ENCODE data around the gene CRYBG1. TPM values are rescaled to one million over a fixed set of nuclear protein-coding genes. Genes with fewer than 3 reads are reported as not detected.

Gene CRYBG1
- total RNA-seq, 5 donors from 2014 or later (not counting 1 experiment from before 2014, with no cell fraction given), result 26.4 to 50.1 (median 38.0) TPM

DNA sequence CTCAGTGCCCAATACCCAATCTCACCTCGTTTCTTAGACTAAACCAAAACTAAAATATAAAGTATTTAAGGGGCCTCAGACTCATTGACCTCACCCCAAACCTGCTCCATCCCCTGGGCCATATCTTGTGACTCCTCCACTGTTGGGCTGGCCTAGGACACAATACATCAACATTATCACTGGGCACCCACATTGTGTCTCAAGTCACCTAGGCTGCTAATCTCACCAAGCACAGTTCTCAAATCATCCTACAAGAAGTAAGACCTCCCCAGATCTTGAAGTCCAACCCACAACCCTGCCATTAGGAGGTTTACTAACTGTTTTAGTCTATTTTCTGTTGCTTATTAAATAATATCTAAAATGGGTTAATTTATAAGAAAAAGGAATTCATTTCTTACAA is 96.2 kb downstream of the CRYBG1 start:
- 50% methylated on average over 1 of the region's 1 CpG for WGBS (ENCODE audit: insufficient coverage)
- Histone ChIP-seq H3K9me3 (no peaks in the 10 kb centered on the region), H3K36me3 (ENCODE audit: control insufficient read depth in 2 of 2, extremely low read depth in 1 of 2, insufficient read depth in 1 of 2, low read length in 1 of 2) (no peaks in the 10 kb centered on the region), H3K27me3 (replicated peaks in 1 of 2; ENCODE audit: control insufficient read depth in 2 of 2, extremely low read depth in 1 of 2, insufficient read depth in 2 of 2, low read length in 1 of 2) (no peaks in the 10 kb centered on the region), H3K27ac (ENCODE audit: low read length) (no peak overlapping the region), H3K4me1 (ENCODE audit: control insufficient read depth in 1 of 2, extremely low read depth in 1 of 2, insufficient read depth in 2 of 2, low read length in 2 of 2) (no peaks in the 10 kb centered on the region), H3K4me3 (ENCODE audit: control insufficient read depth in 1 of 2, extremely low read depth in 1 of 2, low read length in 1 of 2) (no peak overlapping the region)
- Mint-ChIP-seq H3K4me1 (no peaks in the 10 kb centered on the region), H3K27ac (no peak overlapping the region), H3K4me3 (no peak overlapping the region), H3K27me3 (peaks cover 4 to 6% of the 10 kb centered on the region in 2 donors), H3K9me3 (no peaks in the 10 kb centered on the region), H3K36me3 (no peaks in the 10 kb centered on the region)
- DNase-seq, result no peak
- no peak for ATAC-seq (replicated peaks in 1 of 4)
- CTCF ChIA-PET, result no interaction called here
- POLR2A ChIA-PET, result no interaction called here

DNA sequence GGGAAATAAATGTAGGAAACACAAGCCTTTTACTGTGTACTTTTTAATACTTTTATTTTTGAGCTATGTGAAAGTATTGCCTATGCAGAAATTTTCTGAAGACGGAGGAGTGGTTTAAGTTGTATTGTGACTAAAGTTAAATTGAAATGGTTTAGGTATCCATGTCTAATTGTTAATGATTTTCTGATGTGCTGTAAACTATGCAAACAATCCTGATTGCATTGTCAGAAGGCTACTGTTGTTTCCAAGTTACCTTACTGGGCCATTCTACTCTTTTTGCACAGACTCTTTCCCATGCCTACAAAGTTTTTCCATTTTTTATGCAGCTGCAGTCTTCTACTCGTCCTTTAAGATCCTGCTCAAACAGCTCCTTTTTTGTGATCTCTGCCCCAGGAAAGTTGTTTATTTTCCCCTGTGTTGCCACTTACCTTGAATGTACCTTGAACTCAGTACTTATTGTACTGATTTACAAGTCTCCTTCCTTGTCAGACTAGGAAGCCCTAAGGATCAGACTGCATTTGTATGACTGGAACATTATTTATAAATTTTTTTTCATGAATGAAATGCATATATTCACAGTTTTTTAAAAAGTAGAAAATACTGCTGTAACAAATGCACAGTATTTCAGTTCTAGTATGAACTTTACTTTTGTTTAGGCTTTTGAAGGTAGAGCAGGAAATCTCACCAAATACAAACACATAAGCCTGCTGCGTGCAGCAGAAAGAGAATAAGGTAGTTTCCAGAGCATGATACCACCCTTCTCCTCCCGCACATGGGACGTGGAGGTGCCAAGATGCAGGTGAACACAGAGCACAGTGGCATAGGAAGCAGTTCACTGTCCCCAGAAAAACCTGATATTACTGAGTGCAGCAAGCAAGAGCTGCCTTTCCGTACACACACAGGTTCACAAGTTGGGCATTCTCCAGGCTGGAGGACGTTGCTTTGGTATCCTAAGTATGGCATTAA is 97.8 kb downstream of the CRYBG1 start:
- ChIA-PET POLR2A (interaction anchor here (0.5 to 0.6 kb wide), 2 partner anchors 736 to 1516 kb away, joined by 4 to 5 read pairs; no protein-coding TSS in a partner anchor), CTCF (interaction anchor here (0.6 to 0.7 kb wide), 2 partner anchors 13 to 98 kb away, joined by 4 read pairs; no protein-coding TSS in a partner anchor)
- Histone ChIP-seq H3K36me3 (ENCODE audit: control insufficient read depth in 2 of 2, extremely low read depth in 1 of 2, insufficient read depth in 1 of 2, low read length in 1 of 2) (no peaks in the 10 kb centered on the region), H3K4me3 (ENCODE audit: control insufficient read depth in 1 of 2, extremely low read depth in 1 of 2, low read length in 1 of 2) (no peak overlapping the region), H3K27ac (ENCODE audit: low read length) (no peak overlapping the region), H3K9me3 (no peaks in the 10 kb centered on the region), H3K4me1 (ENCODE audit: control insufficient read depth in 1 of 2, extremely low read depth in 1 of 2, insufficient read depth in 2 of 2, low read length in 2 of 2) (no peaks in the 10 kb centered on the region), H3K27me3 (replicated peaks in 1 of 2; ENCODE audit: control insufficient read depth in 2 of 2, extremely low read depth in 1 of 2, insufficient read depth in 2 of 2, low read length in 1 of 2) (no peaks in the 10 kb centered on the region)
- Mint-ChIP-seq H3K9me3 (no peaks in the 10 kb centered on the region), H3K4me3 (no peak overlapping the region), H3K27me3 (peaks cover 4 to 6% of the 10 kb centered on the region in 2 donors), H3K4me1 (no peaks in the 10 kb centered on the region), H3K36me3 (no peaks in the 10 kb centered on the region), H3K27ac (no peak overlapping the region)
- ATAC-seq (replicated peaks in 1 of 4), result no peak
- no peak for DNase-seq
- WGBS (ENCODE audit: insufficient coverage), result 70% methylated on average over 4 of the region's 7 CpGs

DNA sequence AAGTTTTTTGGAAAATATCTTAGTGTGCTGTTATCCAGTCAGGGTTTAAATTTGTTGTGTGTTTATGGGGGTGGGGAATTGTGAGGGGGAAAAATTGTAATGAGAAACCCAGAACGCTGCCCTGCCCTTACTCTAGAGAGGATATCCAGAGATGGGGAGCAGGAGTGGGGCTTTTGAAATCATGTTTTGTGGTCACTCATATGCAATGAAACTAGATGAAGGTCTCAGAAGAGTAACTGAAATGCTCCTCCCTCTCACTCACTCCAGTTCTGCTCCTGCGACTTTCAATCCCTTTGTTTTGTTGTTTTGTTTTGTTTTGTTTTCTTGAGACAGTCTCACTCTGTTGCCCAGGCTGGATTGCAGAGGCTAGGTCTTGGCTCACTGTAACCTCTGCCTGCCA is 100.0 kb downstream of the CRYBG1 start:
- no peak for ATAC-seq (replicated peaks in 1 of 4)

DNA sequence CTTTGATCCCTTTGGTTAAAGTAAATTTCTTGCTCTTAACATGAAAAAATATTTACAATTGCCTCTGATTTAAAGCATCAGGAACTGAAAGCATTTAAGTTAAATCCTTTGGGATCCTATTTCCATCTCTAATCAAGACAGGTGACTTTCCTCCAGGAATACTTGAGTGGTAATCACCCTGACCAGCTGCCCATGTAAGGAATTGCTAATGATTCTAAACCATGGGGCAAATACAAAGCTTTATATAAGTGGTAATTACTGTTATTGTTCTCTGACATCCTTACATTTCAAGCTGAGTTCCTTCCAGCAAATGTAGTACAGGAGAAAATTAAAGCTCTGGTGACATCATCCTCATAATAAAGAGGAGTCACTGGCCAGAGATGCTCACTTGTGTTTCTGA is 100.6 kb downstream of the CRYBG1 start:
- POLR2A ChIA-PET, result no interaction called here
- Histone ChIP-seq H3K4me3 (ENCODE audit: control insufficient read depth in 1 of 2, extremely low read depth in 1 of 2, low read length in 1 of 2) (no peak overlapping the region), H3K9me3 (no peaks in the 10 kb centered on the region), H3K27me3 (replicated peaks in 1 of 2; ENCODE audit: control insufficient read depth in 2 of 2, extremely low read depth in 1 of 2, insufficient read depth in 2 of 2, low read length in 1 of 2) (no peaks in the 10 kb centered on the region), H3K36me3 (ENCODE audit: control insufficient read depth in 2 of 2, extremely low read depth in 1 of 2, insufficient read depth in 1 of 2, low read length in 1 of 2) (no peaks in the 10 kb centered on the region), H3K27ac (ENCODE audit: low read length) (no peak overlapping the region), H3K4me1 (ENCODE audit: control insufficient read depth in 1 of 2, extremely low read depth in 1 of 2, insufficient read depth in 2 of 2, low read length in 2 of 2) (no peaks in the 10 kb centered on the region)
- DNase-seq, result no peak
- no peaks in the 10 kb centered on the region for H3K4me1 Mint-ChIP-seq
- no peak overlapping the region for H3K27ac Mint-ChIP-seq
- no peak for ATAC-seq (replicated peaks in 1 of 4)
- H3K36me3 Mint-ChIP-seq, result no peaks in the 10 kb centered on the region
- CTCF ChIA-PET, result interaction anchor here in 1 of 2 donors (0.9 kb wide), 1 partner anchor 106 kb away, joined by 3 read pairs; no protein-coding TSS in a partner anchor
- H3K9me3 Mint-ChIP-seq, result no peaks in the 10 kb centered on the region
- peaks cover 7 to 8% of the 10 kb centered on the region in 2 donors for H3K27me3 Mint-ChIP-seq
- no peak overlapping the region for H3K4me3 Mint-ChIP-seq

More for the DNA sequence above, 100.0 kb downstream of the CRYBG1 start:
- Histone ChIP-seq H3K36me3 (ENCODE audit: control insufficient read depth in 2 of 2, extremely low read depth in 1 of 2, insufficient read depth in 1 of 2, low read length in 1 of 2) (no peaks in the 10 kb centered on the region), H3K4me3 (ENCODE audit: control insufficient read depth in 1 of 2, extremely low read depth in 1 of 2, low read length in 1 of 2) (no peak overlapping the region), H3K4me1 (ENCODE audit: control insufficient read depth in 1 of 2, extremely low read depth in 1 of 2, insufficient read depth in 2 of 2, low read length in 2 of 2) (no peaks in the 10 kb centered on the region), H3K27me3 (replicated peaks in 1 of 2; ENCODE audit: control insufficient read depth in 2 of 2, extremely low read depth in 1 of 2, insufficient read depth in 2 of 2, low read length in 1 of 2) (no peaks in the 10 kb centered on the region), H3K27ac (ENCODE audit: low read length) (no peak overlapping the region), H3K9me3 (no peaks in the 10 kb centered on the region)
- Mint-ChIP-seq H3K4me1 (no peaks in the 10 kb centered on the region), H3K27ac (no peak overlapping the region), H3K9me3 (no peaks in the 10 kb centered on the region), H3K27me3 (peaks cover 6 to 8% of the 10 kb centered on the region in 2 donors), H3K36me3 (no peaks in the 10 kb centered on the region), H3K4me3 (no peak overlapping the region)
- no CpG with 5 or more reads among the region's 2 CpGs for WGBS (ENCODE audit: insufficient coverage)
- no peak for DNase-seq
- ChIA-PET POLR2A (no interaction called here), CTCF (interaction anchor here in 1 of 2 donors (0.9 to 1.1 kb wide), 2 partner anchors 12 to 13 kb away, joined by 3 read pairs; no protein-coding TSS in a partner anchor)

DNA sequence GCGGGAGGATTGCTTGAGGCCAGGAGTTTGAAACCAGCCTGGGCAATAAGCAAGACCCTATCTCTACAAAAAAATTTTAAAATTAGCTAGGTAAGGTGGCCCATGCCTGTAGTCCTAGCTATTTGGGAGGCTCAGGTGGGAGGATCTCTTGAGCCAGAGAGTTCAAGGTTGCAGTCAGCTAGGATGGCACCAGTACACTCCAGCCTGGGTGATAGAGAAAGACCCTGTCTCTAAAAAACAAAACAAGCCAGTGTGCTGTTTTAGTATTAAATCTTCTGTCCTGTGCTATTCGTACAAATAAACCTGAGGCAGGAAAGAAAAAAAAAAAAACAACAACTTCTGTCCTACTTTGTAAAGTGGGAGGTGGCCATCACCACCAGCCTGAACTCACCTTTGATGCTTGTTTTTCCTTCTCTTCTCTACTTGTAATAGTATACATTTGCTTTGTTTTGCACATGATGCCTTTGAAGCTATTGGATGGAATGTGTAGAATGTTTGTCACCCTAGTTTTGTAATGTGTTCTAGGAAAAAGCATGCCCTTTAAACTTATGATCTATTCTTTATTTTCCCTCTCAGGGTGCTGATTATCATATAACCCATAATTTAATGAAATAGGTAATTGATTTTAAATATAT is 102.5 kb downstream of the CRYBG1 start:
- ATAC-seq (replicated peaks in 1 of 4) (no peak), DNase-seq (no peak)
- Mint-ChIP-seq H3K36me3 (no peaks in the 10 kb centered on the region), H3K9me3 (no peaks in the 10 kb centered on the region), H3K27me3 (peaks cover 11 to 19% of the 10 kb centered on the region in 2 donors), H3K4me3 (no peak overlapping the region), H3K27ac (no peak overlapping the region), H3K4me1 (no peaks in the 10 kb centered on the region)
- H3K27me3 ChIP-seq (replicated peaks in 1 of 2; ENCODE audit: control insufficient read depth in 2 of 2, extremely low read depth in 1 of 2, insufficient read depth in 2 of 2, low read length in 1 of 2), result no peaks in the 10 kb centered on the region
- H3K36me3 ChIP-seq (ENCODE audit: control insufficient read depth in 2 of 2, extremely low read depth in 1 of 2, insufficient read depth in 1 of 2, low read length in 1 of 2), result no peaks in the 10 kb centered on the region
- H3K9me3 ChIP-seq, result no peaks in the 10 kb centered on the region
- ChIA-PET CTCF (interaction anchor here (0.9 to 1.3 kb wide), 2 partner anchors 15 to 103 kb away, joined by 3 read pairs; no protein-coding TSS in a partner anchor), POLR2A (interaction anchor here in 1 of 2 donors (1.0 kb wide), 1 partner anchor 69 kb away, joined by 8 read pairs; no protein-coding TSS in a partner anchor)
- H3K4me3 ChIP-seq (ENCODE audit: control insufficient read depth in 1 of 2, extremely low read depth in 1 of 2, low read length in 1 of 2), result no peak overlapping the region
- no peaks in the 10 kb centered on the region for H3K4me1 ChIP-seq (ENCODE audit: control insufficient read depth in 1 of 2, extremely low read depth in 1 of 2, insufficient read depth in 2 of 2, low read length in 2 of 2)
- no CpG with 5 or more reads among the region's 2 CpGs for WGBS (ENCODE audit: insufficient coverage)
- H3K27ac ChIP-seq (ENCODE audit: low read length), result no peak overlapping the region

DNA sequence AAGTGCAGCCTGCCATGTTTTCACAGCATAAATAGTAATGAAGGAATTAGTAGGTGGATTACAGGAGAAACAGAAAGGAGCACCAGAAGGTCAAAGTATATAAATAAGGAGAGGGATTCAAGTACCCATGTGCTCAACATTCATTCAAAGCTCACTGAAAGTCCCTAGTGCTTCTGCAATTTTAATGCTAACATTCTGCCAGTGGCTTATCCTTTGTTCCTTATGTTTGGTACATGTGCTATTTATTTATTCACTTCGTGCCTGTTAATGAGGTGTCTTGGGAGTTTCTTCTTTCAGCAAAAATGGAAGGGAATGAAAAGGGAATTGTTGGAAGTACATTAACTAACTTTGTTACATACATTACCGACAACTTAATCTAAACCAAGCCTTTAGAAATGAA is 105.7 kb downstream of the CRYBG1 start:
- ChIA-PET POLR2A (no interaction called here), CTCF (interaction anchor here in 1 of 2 donors (1.7 kb wide), 1 partner anchor 21 kb away, joined by 3 read pairs; no protein-coding TSS in a partner anchor)
- H3K4me3 ChIP-seq (ENCODE audit: control insufficient read depth in 1 of 2, extremely low read depth in 1 of 2, low read length in 1 of 2), result no peak overlapping the region
- Mint-ChIP-seq H3K9me3 (no peaks in the 10 kb centered on the region), H3K27ac (no peak overlapping the region), H3K4me3 (no peak overlapping the region), H3K4me1 (no peaks in the 10 kb centered on the region), H3K36me3 (no peaks in the 10 kb centered on the region), H3K27me3 (peaks cover 8 to 25% of the 10 kb centered on the region in 2 donors)
- peaks cover 0 to 2% of the 10 kb centered on the region in 2 experiments for H3K27me3 ChIP-seq (replicated peaks in 1 of 2; ENCODE audit: control insufficient read depth in 2 of 2, extremely low read depth in 1 of 2, insufficient read depth in 2 of 2, low read length in 1 of 2)
- WGBS (ENCODE audit: insufficient coverage), result no CpG with 5 or more reads among the region's 2 CpGs
- no peaks in the 10 kb centered on the region for H3K9me3 ChIP-seq
- no peak overlapping the region for H3K27ac ChIP-seq (ENCODE audit: low read length)
- no peaks in the 10 kb centered on the region for H3K36me3 ChIP-seq (ENCODE audit: control insufficient read depth in 2 of 2, extremely low read depth in 1 of 2, insufficient read depth in 1 of 2, low read length in 1 of 2)
- ATAC-seq (replicated peaks in 1 of 4) (no peak), DNase-seq (no peak)
- H3K4me1 ChIP-seq (ENCODE audit: control insufficient read depth in 1 of 2, extremely low read depth in 1 of 2, insufficient read depth in 2 of 2, low read length in 2 of 2), result no peaks in the 10 kb centered on the region
